Fibroblast of gingiva (primary cell): ENCODE results near the gene DHRSX.

Experiments used
- DNase-seq: peaks from one replicate; pipeline ENCODE4 v3.0.0-alpha.2; 2011; ENCODE audit warnings: low read depth

DHRSX gene

DNA sequence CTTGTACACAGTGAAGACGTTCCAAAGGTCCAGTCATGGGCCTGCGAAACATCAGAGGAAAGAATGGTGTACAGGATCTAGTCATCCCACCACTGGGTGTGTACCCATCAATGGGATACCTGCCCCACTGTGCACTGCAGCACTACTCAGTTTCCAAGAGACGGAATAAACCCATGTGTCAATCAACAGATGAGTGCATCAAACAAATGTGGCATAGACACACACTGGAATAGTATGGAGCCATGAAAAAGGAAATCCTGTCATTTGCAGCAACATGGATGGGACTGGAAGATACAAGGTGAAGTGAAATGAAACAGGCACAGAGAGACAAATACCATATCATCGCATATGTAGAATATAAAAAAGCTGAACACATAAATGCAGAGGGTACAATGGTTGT is 48.0 kb downstream of the DHRSX start:
- DNase-seq, result no peak

- no peak for DNase-seq
These were observed 48.4 kb downstream of the DHRSX start for GRCh38 chrX:2452317-2452784.

- peak; percentile 25 for DNase-seq
These were observed 49.1 kb downstream of the DHRSX start for GRCh38 chrX:2451501-2452316.

- DNase-seq, result no peak
These were observed 50.1 kb downstream of the DHRSX start for GRCh38 chrX:2450681-2451080.

- DNase-seq, result no peak
These were observed 51.5 kb downstream of the DHRSX start for GRCh38 chrX:2449135-2449886.

DNA sequence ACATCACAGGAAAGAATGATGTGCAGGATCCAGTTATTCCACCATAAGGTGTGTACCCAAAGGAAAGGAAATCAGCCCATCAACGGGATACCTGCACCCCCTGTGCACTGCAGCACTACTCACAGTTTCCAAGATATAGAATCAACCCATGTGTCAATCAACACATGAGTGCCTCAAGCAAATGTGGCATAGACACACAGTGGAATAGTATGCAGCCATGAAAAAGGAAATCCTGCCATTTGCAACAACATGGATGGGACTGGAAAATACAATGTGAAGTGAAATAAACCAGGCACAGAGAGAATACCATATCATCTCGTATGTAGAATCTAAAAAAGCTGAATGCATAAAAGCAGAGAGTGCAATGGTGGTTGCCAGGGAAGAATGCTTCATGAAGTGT is 53.3 kb downstream of the DHRSX start:
- no peak for DNase-seq

- no peak for DNase-seq
These were observed 54.0 kb downstream of the DHRSX start for GRCh38 chrX:2446815-2447214.

GRCh38 chrX:2445662-2446623 is 54.8 kb downstream of the DHRSX start:
- DNase-seq, result no peak

DNA sequence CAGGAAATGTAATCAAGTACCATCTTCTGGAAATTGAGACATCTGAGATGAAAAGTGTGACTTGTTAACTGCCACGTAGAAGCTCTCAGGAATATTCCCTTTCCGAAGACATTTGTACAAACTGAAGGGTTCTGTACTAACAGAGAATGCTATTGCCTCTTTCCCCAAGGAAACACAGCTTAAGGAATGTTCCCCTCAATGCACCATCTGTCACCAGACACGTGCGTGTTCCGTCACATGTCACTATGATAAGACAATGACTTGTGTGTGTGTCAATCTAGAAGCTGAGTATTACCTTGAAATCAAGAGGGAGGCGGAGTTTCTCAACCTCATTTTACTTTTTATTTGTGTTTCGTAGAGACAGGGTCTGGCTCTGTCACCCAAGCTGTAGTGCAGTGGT is 58.1 kb downstream of the DHRSX start:
- no peak for DNase-seq

- DNase-seq, result no peak
These were observed 59.3 kb downstream of the DHRSX start for GRCh38 chrX:2441466-2441865.

DNA sequence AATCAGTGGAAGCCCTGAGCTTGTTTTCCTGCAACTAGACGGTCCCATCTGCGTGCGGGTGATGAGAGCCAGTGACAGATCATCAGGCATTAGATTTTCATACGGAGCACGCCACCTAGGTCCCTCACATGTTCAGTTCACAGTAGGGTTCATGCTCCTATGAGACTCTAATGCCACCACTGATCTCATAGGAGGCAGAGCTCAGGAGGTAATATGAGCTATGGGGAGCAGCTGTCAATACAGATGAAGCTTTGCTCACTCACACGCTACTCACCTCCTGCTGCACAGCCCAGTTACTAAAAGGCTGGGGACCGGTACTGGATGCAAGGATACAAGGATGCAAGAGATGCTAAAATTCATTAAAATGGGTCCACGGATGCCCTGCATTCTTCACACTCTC is 61.2 kb downstream of the DHRSX start:
- no peak for DNase-seq

- DNase-seq, result no peak
These were observed 65.3 kb downstream of the DHRSX start for GRCh38 chrX:2435465-2435864.

- DNase-seq, result no peak
These were observed 66.3 kb downstream of the DHRSX start for GRCh38 chrX:2434270-2435163.

GRCh38 chrX:2432298-2432863 is 68.4 kb downstream of the DHRSX start:
- DNase-seq, result no peak

DNA sequence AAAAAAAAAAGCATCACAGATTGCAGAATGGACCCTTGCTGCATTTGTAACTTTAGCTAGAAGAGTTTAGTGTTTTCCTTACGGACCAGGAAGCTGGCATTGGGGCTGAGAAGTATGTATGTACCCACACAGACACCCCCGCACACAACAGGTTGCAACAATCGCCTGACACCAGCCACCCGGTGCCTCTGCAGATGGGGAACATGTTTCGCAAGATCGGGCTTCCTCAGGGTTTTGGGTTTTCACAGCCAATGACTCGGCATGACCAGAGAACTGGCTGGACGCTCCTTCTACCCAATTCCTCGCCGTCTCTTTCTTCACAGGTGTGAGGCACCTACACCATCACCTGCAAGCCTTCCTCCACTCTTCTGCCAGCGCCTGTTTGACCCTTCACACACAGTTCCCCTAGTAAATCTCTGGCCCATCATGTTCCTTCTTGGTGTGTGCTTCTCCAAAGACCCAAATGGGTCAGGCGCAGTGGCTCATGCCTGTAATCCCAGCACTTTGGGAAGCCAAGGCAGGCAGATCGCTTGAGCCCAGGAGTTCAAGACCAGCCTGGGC is 70.4 kb downstream of the DHRSX start:
- no peak for DNase-seq

- no peak for DNase-seq
These were observed 73.0 kb downstream of the DHRSX start for GRCh38 chrX:2427737-2428136.

GRCh38 chrX:2427147-2427546 is 73.6 kb downstream of the DHRSX start:
- DNase-seq, result no peak

DNA sequence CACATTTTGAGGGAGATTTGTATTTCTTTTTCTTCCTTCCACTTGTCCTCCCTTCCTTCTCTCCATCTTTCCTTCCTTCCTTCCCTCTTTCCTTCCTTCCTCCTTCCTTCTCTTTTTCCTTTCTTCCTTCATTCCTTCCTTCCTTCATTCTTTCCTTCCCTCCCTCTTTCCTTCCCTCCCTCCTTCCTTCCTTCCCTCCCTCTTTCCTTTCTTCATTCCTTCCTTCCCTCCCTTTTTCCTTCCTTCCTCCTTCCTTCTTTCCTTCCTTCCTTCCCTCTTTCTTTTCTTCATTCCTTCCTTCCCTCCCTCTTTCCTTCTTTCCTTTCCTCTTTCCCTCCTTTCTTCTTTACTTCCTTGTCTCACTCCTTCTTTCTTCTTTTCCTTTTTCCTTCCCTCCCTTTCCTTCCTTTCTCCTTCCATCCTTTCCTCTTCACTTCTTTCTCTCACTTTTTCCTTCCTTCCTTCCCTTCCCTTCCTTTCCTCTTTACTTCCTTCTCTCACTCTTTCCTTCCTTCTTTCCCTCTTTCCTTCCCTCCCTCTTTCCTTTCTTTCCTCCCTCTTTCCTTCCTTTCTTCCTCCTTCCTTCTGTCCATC is 74.4 kb downstream of the DHRSX start:
- no peak for DNase-seq

DNA sequence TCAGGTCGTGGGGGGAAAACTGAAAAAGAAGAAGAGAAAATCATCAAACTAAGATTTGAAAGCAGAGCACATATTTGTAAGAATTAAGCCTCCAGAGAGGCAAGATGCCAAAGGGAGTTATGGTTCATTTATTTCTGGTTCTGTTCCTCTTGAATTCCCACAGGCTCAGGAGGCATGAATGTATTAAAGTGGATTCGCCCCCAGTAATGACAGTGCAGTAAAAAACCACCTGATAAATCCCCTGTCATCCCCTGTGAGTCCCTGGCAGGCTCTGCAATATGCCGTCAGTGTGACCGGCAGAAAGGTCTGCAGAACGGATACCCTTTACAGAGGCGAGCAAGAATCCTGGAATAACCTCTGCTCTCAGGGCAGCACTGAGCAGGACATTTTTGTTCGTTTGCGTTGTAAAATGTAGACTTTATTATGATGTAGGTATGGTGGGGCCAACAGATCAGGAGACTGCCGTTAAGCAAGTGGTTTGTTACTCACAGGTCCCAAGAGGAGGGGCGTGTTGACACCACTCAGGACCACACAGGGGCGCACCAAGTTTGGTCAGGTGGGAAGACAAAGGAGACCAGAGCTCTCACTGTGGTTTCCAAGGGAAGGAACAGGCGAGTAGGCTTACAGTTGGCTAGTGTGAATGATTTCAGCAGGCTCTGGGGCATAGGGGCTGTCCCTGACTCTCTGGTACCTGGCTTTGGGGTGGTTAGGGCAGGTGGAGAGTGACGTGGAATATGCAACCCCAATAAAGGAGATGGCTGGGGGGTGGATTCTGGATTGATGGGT is 75.3 kb downstream of the DHRSX start:
- peak; percentile 25 for DNase-seq
